Ishikawa (cell line): Measurements from ENCODE around the gene INPP5J.

Experiments
- CEBPB ChIP-seq: IDR thresholded peaks from 2 replicates; pipeline ENCODE4 v1.6.1; 2012
- CREB1 ChIP-seq: IDR thresholded peaks from 2 replicates; pipeline ENCODE4 v1.6.1; 2012; ENCODE audit warnings: low read depth
- EP300 ChIP-seq: IDR thresholded peaks from 2 replicates; pipeline ENCODE4 v1.6.1; 2012; ENCODE audit warnings: borderline replicate concordance
- FOXM1 ChIP-seq: IDR thresholded peaks from 2 replicates; pipeline ENCODE4 v1.6.1; 2012; ENCODE audit warnings: low read depth, borderline replicate concordance
- MAX ChIP-seq: IDR thresholded peaks from 2 replicates; pipeline ENCODE4 v1.6.1; 2012
- NFIC ChIP-seq: IDR thresholded peaks from 2 replicates; pipeline ENCODE4 v1.6.1; 2012
- RAD21 ChIP-seq: IDR thresholded peaks from 2 replicates; pipeline ENCODE4 v1.6.1; 2012; ENCODE audit warnings: low read depth
- TCF12 ChIP-seq: IDR thresholded peaks from 2 replicates; pipeline ENCODE4 v1.6.1; 2012; ENCODE audit warnings: low read depth
- TEAD4 ChIP-seq: IDR thresholded peaks from 2 replicates; pipeline ENCODE4 v1.6.1; 2012
- USF1 ChIP-seq: IDR thresholded peaks from 2 replicates; pipeline ENCODE4 v1.6.1; 2012
- ZBTB7A ChIP-seq: IDR thresholded peaks from 2 replicates; pipeline ENCODE4 v1.6.1; 2012; ENCODE audit warnings: low read depth
- TF ChIP-seq, protein P1 (sequence below): IDR thresholded peaks from 2 replicates; pipeline ENCODE4 v1.6.1; 2012; ENCODE audit warnings: low read depth, mild to moderate bottlenecking

DNA sequence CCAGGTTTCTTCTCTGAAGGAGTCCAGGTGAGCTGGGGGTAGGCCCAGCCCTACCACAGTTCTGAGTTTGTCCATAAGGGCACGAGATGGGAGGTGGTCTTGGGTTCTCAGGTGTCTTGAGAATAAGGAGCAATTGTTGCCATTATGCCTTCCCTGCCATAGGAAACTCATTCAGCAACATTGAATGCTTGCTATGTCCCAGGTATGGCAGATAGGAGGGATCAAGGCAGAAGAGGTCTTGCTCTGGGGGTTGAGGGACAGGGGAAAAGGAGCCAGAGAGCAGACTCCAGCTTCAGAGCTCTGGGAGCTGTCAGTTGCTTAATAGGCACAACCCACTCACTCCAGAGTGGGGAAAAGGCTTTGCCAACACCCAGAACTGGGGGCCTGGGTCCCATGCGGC lies 19.7 kb upstream of the INPP5J start:
- TF ChIP-seq ZBTB7A: no peak
- TF ChIP-seq EP300: no peak
- TF ChIP-seq NFIC: no peak
- TF ChIP-seq RAD21: no peak
- no peak for TF ChIP-seq CEBPB
- TF ChIP-seq TEAD4: no peak
- no peak for TF ChIP-seq MAX
- TF ChIP-seq USF1: no peak
- TF ChIP-seq FOXM1: no peak
- TF ChIP-seq TCF12: no peak
- no peak for TF ChIP-seq CREB1
- TF ChIP-seq, protein P1, sequence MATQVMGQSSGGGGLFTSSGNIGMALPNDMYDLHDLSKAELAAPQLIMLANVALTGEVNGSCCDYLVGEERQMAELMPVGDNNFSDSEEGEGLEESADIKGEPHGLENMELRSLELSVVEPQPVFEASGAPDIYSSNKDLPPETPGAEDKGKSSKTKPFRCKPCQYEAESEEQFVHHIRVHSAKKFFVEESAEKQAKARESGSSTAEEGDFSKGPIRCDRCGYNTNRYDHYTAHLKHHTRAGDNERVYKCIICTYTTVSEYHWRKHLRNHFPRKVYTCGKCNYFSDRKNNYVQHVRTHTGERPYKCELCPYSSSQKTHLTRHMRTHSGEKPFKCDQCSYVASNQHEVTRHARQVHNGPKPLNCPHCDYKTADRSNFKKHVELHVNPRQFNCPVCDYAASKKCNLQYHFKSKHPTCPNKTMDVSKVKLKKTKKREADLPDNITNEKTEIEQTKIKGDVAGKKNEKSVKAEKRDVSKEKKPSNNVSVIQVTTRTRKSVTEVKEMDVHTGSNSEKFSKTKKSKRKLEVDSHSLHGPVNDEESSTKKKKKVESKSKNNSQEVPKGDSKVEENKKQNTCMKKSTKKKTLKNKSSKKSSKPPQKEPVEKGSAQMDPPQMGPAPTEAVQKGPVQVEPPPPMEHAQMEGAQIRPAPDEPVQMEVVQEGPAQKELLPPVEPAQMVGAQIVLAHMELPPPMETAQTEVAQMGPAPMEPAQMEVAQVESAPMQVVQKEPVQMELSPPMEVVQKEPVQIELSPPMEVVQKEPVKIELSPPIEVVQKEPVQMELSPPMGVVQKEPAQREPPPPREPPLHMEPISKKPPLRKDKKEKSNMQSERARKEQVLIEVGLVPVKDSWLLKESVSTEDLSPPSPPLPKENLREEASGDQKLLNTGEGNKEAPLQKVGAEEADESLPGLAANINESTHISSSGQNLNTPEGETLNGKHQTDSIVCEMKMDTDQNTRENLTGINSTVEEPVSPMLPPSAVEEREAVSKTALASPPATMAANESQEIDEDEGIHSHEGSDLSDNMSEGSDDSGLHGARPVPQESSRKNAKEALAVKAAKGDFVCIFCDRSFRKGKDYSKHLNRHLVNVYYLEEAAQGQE: no peak
